HepG2 (cell line): ENCODE measurements around the gene RAB23. TPM values are rescaled to one million over a fixed set of nuclear protein-coding genes. Genes with fewer than 3 reads are reported as not detected.
A peak's percentile ranks its signal among the peaks of the same experiment; 100 is the strongest.

ENCODE experiments used
- BRD4 ChIP-seq: sonication (generic); formaldehyde crosslinking; IDR thresholded peaks from 2 replicates; pipeline ENCODE4 v1.4.0; 2020; ENCODE audit warnings: missing genetic modification reagents
- CENPX ChIP-seq: sonication (generic); formaldehyde crosslinking; IDR thresholded peaks from 2 replicates; pipeline ENCODE4 v1.9.0; 2021; ENCODE audit warnings: mild to moderate bottlenecking, missing genetic modification reagents, moderate library complexity
- GMEB2 ChIP-seq: IDR thresholded peaks from 2 replicates; pipeline ENCODE4 v1.6.1; 2016; ENCODE audit warnings: missing biosample characterization, missing genetic modification reagents, low read depth
- HMGXB3 ChIP-seq: sonication (generic); formaldehyde crosslinking; IDR thresholded peaks from 2 replicates; pipeline ENCODE4 v1.4.0; 2020; ENCODE audit warnings: missing genetic modification reagents, borderline replicate concordance
- HMGXB4 ChIP-seq, 2 experiments: sonication (generic) in 1 of 2; formaldehyde crosslinking in 1 of 2; IDR thresholded peaks; 2 replicates each; pipeline versions ENCODE4 v1.4.0 to v1.6.1; 2018 to 2020; ENCODE audit warnings: missing genetic modification reagents in 2 of 2, borderline replicate concordance in 1 of 2, low read depth in 1 of 2, mild to moderate bottlenecking in 1 of 2, missing biosample characterization in 1 of 2
- HOXA3 ChIP-seq: sonication (generic); formaldehyde crosslinking; IDR thresholded peaks from 2 replicates; pipeline ENCODE4 v1.5.0; 2020; ENCODE audit warnings: missing genetic modification reagents
- HOXA7 ChIP-seq: sonication (generic); formaldehyde crosslinking; IDR thresholded peaks from 2 replicates; pipeline ENCODE4 v1.8.1; 2022; ENCODE audit warnings: mild to moderate bottlenecking, missing genetic modification reagents, moderate library complexity
- ISX ChIP-seq: sonication (generic); formaldehyde crosslinking; conservative IDR thresholded peaks from 2 replicates; pipeline ENCODE4 v1.5.0; 2020; ENCODE audit warnings: missing genetic modification reagents
- KLF6 ChIP-seq: IDR thresholded peaks from 2 replicates; pipeline ENCODE4 v1.8.0; 2016; ENCODE audit warnings: missing biosample characterization, missing genetic modification reagents
- MAFK ChIP-seq, 2 experiments: IDR thresholded peaks in 1 of 2; conservative IDR thresholded peaks in 1 of 2; 2 replicates each; pipeline ENCODE4 v1.6.1; 2011; ENCODE audit warnings: improper control_type of control experiment in 2 of 2, low read length in 2 of 2
- TBL1XR1 ChIP-seq: fragments of 150-350 bp; IDR thresholded peaks from 2 replicates; pipeline ENCODE4 v1.6.1; 2014; ENCODE audit warnings: borderline replicate concordance, low read length; ENCODE audit not compliant: partially characterized antibody
- ZFP36L1 ChIP-seq: sonication (generic); formaldehyde crosslinking; IDR thresholded peaks from 2 replicates; pipeline ENCODE4 v1.8.0; 2022; ENCODE audit warnings: mild to moderate bottlenecking, missing genetic modification reagents, moderate library complexity
- ZNF652 ChIP-seq: IDR thresholded peaks from 2 replicates; pipeline ENCODE4 v1.6.1; 2016; ENCODE audit warnings: low read depth, borderline replicate concordance
- ZNF776 ChIP-seq: sonication (generic); formaldehyde crosslinking; IDR thresholded peaks from 2 replicates; pipeline ENCODE4 v1.4.0; 2020; ENCODE audit warnings: mild to moderate bottlenecking, missing genetic modification reagents
- polyA plus RNA-seq, 8 experiments: library from polyadenylated mRNA; depleted of rRNA in 3 of 8; stranded (reverse) in 7 of 8; unstranded in 1 of 8; fragments of >200 nt; fragmentation: Illumina TruSeq in 4 of 8; extraction: Trizol in 4 of 8; gene quantifications; 2 replicates each; pipeline versions ENCODE4 v1.2.1 to v1.2.3, GENCODE V29; 2011 to 2016; ENCODE audit warnings: low read depth in 4 of 8, missing spikeins in 1 of 8, mixed read lengths in 1 of 8; ENCODE audit not compliant: insufficient read depth in 1 of 8
- total RNA-seq, 5 experiments: library from RNA; depleted of rRNA; stranded (reverse); fragments of >200 nt; fragmentation: Illumina TruSeq; extraction: Trizol; gene quantifications; 2 replicates each; pipeline ENCODE4 v1.2.3, GENCODE V29; 2016; ENCODE audit warnings: low read depth in 1 of 5
- TF ChIP-seq, protein P1 (sequence below): sonication (generic); formaldehyde crosslinking; IDR thresholded peaks from 2 replicates; pipeline ENCODE4 v1.4.0; 2020; ENCODE audit warnings: missing genetic modification reagents
- TF ChIP-seq, protein P2 (sequence below): sonication (generic); formaldehyde crosslinking; IDR thresholded peaks from 2 replicates; pipeline ENCODE4 v1.4.0; 2020; ENCODE audit warnings: missing genetic modification reagents, borderline replicate concordance

The RAB23 gene
- total and polyA plus RNA-seq, 2 of the 13 experiments (the other 11 are each of a cell fraction or from before 2014, with no cell fraction given): 5.5 to 16.4 TPM

GRCh38 chr6:57221936-57222742 is at the start of gene RAB23 (continued):
- TF ChIP-seq HMGXB3 (CRISPR knock-in tag): no peak
- TF ChIP-seq MAFK (conservative IDR thresholded peaks at IDR 0.05 in 1 of 2, IDR thresholded peaks at IDR 0.05 in 1 of 2; ENCODE audit: low read length in 2 of 2): no peak; a peak in 1 of 4 replicates
- TF ChIP-seq HMGXB4 (CRISPR knock-in tag; IDR thresholded peaks at IDR 0.05; ENCODE audit: borderline replicate concordance in 1 of 2, low read depth in 1 of 2): peak; percentile 67 to 89; a peak in 3 of 4 replicates
- no peak for TF ChIP-seq GMEB2 (CRISPR knock-in tag)
- TF ChIP-seq ZNF776 (CRISPR knock-in tag): peak; percentile 88; the same call in 1 of the 2 replicates
- TF ChIP-seq TBL1XR1: no peak
- TF ChIP-seq, protein P1, sequence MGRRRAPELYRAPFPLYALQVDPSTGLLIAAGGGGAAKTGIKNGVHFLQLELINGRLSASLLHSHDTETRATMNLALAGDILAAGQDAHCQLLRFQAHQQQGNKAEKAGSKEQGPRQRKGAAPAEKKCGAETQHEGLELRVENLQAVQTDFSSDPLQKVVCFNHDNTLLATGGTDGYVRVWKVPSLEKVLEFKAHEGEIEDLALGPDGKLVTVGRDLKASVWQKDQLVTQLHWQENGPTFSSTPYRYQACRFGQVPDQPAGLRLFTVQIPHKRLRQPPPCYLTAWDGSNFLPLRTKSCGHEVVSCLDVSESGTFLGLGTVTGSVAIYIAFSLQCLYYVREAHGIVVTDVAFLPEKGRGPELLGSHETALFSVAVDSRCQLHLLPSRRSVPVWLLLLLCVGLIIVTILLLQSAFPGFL (CRISPR knock-in tag): no peak
- no peak for TF ChIP-seq HOXA3 (CRISPR knock-in tag)
- 0 out of 2 replicates have a peak, but pooled peaks have one; percentile 58 for TF ChIP-seq ZFP36L1 (CRISPR knock-in tag)
- TF ChIP-seq BRD4 (CRISPR knock-in tag): no peak
- TF ChIP-seq ZNF652 (CRISPR knock-in tag): no peak; the same call in 1 of the 2 replicates
- no peak for TF ChIP-seq ISX (CRISPR knock-in tag)
- no peak for TF ChIP-seq HOXA7 (CRISPR knock-in tag)
- TF ChIP-seq CENPX (CRISPR knock-in tag): no peak
- peak; percentile 66; the same call in 1 of the 2 replicates for TF ChIP-seq KLF6 (CRISPR knock-in tag)
- TF ChIP-seq, protein P2, sequence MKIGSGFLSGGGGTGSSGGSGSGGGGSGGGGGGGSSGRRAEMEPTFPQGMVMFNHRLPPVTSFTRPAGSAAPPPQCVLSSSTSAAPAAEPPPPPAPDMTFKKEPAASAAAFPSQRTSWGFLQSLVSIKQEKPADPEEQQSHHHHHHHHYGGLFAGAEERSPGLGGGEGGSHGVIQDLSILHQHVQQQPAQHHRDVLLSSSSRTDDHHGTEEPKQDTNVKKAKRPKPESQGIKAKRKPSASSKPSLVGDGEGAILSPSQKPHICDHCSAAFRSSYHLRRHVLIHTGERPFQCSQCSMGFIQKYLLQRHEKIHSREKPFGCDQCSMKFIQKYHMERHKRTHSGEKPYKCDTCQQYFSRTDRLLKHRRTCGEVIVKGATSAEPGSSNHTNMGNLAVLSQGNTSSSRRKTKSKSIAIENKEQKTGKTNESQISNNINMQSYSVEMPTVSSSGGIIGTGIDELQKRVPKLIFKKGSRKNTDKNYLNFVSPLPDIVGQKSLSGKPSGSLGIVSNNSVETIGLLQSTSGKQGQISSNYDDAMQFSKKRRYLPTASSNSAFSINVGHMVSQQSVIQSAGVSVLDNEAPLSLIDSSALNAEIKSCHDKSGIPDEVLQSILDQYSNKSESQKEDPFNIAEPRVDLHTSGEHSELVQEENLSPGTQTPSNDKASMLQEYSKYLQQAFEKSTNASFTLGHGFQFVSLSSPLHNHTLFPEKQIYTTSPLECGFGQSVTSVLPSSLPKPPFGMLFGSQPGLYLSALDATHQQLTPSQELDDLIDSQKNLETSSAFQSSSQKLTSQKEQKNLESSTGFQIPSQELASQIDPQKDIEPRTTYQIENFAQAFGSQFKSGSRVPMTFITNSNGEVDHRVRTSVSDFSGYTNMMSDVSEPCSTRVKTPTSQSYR (CRISPR knock-in tag): no peak; the same call in 1 of the 2 replicates
